Measurements from ENCODE around the gene ACAD8.

The ACAD8 gene

GRCh38 chr11:134292661-134293060, 39.3 kb downstream of the ACAD8 start:
- no peak for DNase-seq

GRCh38 chr11:134293119-134294113, 40.0 kb downstream of the ACAD8 start:
- no peak for DNase-seq

GRCh38 chr11:134294664-134295063, 41.3 kb downstream of the ACAD8 start:
- DNase-seq, result no peak

DNA sequence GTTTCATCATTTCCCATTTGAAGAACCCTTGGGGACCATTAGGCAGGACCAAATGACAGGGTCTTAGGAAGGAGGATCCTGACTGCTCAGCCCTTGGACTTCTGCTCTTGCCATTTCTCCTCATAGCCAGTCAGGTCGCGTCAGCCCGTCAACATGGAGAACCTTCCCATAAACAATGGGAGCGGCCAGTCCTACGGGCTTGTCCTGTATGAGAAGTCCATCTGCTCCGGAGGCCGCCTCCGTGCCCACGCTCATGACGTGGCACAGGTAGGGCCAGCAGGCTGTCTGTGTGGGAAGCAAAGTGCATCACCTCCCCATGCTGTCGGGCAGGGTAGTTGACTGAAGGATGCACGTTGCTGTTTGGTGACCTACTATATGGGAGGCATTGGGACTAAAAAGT, 58.9 kb downstream of the ACAD8 start:
- no peak for DNase-seq

- no peak for DNase-seq
These were observed 59.4 kb downstream of the ACAD8 start for GRCh38 chr11:134312807-134313206.

DNA sequence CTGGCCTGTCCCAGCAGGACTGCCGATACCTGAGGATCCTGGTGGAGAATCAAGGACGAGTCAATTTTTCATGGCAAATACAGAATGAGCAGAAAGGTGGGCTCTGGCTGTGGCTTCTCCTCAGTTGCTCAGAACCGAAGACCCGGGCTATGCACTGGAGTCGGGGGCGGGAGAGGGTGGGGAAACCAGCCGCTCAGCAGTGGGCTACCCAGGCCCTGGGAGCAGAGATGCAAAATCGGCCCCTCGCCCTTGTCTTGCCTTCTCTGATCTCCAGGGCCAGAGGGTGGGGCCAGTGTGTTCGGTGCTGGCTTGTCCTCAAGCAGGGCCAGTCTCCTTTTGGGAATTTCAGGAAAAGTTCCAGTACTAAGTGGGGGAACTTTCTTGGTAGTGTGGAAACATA, 60.0 kb downstream of the ACAD8 start:
- DNase-seq, result no peak

DNA sequence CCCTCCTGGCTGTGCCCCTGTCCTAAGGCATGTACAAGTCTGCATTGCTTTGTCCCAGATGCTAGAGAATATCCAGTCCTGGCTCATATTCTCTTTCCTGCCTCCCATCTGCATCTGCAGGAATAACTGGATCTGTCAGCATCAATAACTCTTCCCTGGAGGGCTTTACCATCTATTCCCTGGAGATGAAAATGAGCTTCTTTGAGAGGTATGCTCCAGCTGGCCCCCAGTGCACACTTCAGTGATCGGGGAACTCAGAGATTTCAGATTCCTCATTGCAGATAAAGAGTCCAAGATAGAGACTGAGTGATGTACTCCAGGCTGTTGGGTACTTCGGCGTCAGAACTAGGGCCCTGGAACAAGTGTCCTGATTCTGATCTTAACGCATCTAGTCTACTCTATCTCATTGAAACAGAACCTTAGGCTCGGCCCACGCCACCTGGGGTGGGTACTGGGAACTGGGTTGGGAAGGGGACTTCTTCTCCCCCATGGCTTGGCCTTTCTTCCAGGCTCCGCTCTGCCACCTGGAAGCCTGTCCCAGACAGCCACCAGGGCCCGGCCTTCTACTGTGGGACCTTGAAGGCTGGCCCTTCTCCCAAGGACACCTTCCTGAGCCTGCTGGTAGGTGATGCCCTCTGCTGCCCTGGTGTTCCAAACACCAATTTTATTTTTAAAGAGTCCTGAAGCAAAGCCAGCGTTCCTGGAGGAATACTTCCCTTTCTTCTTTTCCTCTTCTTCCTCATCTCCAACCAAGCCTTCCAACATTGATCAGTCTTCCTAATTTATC, 60.6 kb downstream of the ACAD8 start:
- DNase-seq, result no peak

Measured in CD4-positive, alpha-beta T cell treated with Interleukin-6 for 4 hours (primary cell).